HG02840 (cell line): Measurements from ENCODE around the gene GABBR2.
"Not testable (repeated sequence)": the region's sequence is repeated elsewhere in the genome, so short reads cannot be mapped to it uniquely, and the experiment has no call there.

Source experiments
- ATAC-seq: cut with Tn5 transposase; IDR thresholded peaks from one replicate; pipeline ENCODE4 v1.9.1; 2021; ENCODE audit warnings: mild to moderate bottlenecking, moderate library complexity, moderate number of reproducible peaks; ENCODE audit not compliant: unreplicated experiment, low FRiP score

Gene GABBR2

GRCh38 chr9:98285446-98285845 lies 423.3 kb downstream of the GABBR2 start:
- no peak for ATAC-seq

GRCh38 chr9:98284754-98285153 lies 424.0 kb downstream of the GABBR2 start:
- no peak for ATAC-seq

GRCh38 chr9:98283143-98283542 lies 425.6 kb downstream of the GABBR2 start:
- not testable (repeated sequence) for ATAC-seq

GRCh38 chr9:98281281-98281680 lies 427.5 kb downstream of the GABBR2 start:
- no peak for ATAC-seq

GRCh38 chr9:98280574-98280973 lies 428.2 kb downstream of the GABBR2 start:
- ATAC-seq, result no peak

GRCh38 chr9:98280162-98280561 lies 428.6 kb downstream of the GABBR2 start:
- ATAC-seq, result no peak

GRCh38 chr9:98276907-98277469 lies 431.7 kb downstream of the GABBR2 start:
- ATAC-seq, result no peak

- ATAC-seq, result no peak
Observed at GRCh38 chr9:98275159-98275558, 433.6 kb downstream of the GABBR2 start.

GRCh38 chr9:98272083-98272482 lies 436.7 kb downstream of the GABBR2 start:
- ATAC-seq, result no peak

- ATAC-seq, result no peak
Observed at GRCh38 chr9:98271479-98271878, 437.3 kb downstream of the GABBR2 start.

- ATAC-seq, result not testable (repeated sequence)
Observed at GRCh38 chr9:98270284-98270683, 438.5 kb downstream of the GABBR2 start.

- not testable (repeated sequence) for ATAC-seq
Observed at GRCh38 chr9:98269652-98270051, 439.1 kb downstream of the GABBR2 start.

- not testable (repeated sequence) for ATAC-seq
Observed at GRCh38 chr9:98267556-98267955, 441.2 kb downstream of the GABBR2 start.

- no peak for ATAC-seq
Observed at GRCh38 chr9:98264516-98264915, 444.2 kb downstream of the GABBR2 start.

- peak; percentile 75 for ATAC-seq
Observed at GRCh38 chr9:98263482-98264357, 445.0 kb downstream of the GABBR2 start.

- no peak for ATAC-seq
Observed at GRCh38 chr9:98263080-98263479, 445.7 kb downstream of the GABBR2 start.

- ATAC-seq, result no peak
Observed at GRCh38 chr9:98262056-98262455, 446.7 kb downstream of the GABBR2 start.

GRCh38 chr9:98260635-98261034 lies 448.1 kb downstream of the GABBR2 start:
- no peak for ATAC-seq

GRCh38 chr9:98259791-98260190 lies 448.9 kb downstream of the GABBR2 start:
- ATAC-seq, result no peak

GRCh38 chr9:98256756-98257155 lies 452.0 kb downstream of the GABBR2 start:
- ATAC-seq, result no peak

GRCh38 chr9:98255578-98256296 lies 453.0 kb downstream of the GABBR2 start, which contains the start of gene TBC1D2:
TBC1D2 (minus strand) TSS chr9:98255649; CDS start chr9:98255541, 108 bp downstream.
- ATAC-seq, result peak; percentile 88
